Neural cell (in vitro differentiated cells): Measurements from ENCODE around the gene CRTC1.

Source experiments
- CTCF ChIP-seq: fragments of 450-650 bp; IDR thresholded peaks from 2 replicates; pipeline ENCODE4 v1.5.1; 2014; ENCODE audit warnings: antibody characterized with exemption, mild to moderate bottlenecking, moderate library complexity; ENCODE audit not compliant: poor library complexity, severe bottlenecking
- EP300 ChIP-seq: fragments of 450-650 bp; conservative IDR thresholded peaks from 2 replicates; pipeline ENCODE4 v1.6.1; 2014; ENCODE audit warnings: antibody characterized with exemption, mild to moderate bottlenecking, moderate library complexity; ENCODE audit not compliant: poor library complexity, severe bottlenecking
- EZH2 ChIP-seq: fragments of 200-600, 300-800 bp; shearing (Covaris generic), sonication (generic); IDR thresholded peaks from 2 replicates; pipeline ENCODE4 v1.6.1; 2014; ENCODE audit warnings: antibody characterized with exemption, low read length, borderline replicate concordance, mild to moderate bottlenecking; ENCODE audit not compliant: insufficient read depth, poor library complexity, severe bottlenecking
- TAF1 ChIP-seq: IDR thresholded peaks from 2 replicates; pipeline ENCODE4 v1.6.1; 2012; ENCODE audit warnings: low read depth

- TF ChIP-seq CTCF (no peak), EZH2 (no peak), TAF1 (no peak), EP300 (no peak)
Observed at GRCh38 chr19:18711893-18712292, 28.4 kb downstream of the CRTC1 start.
